ENCODE results near the gene SLC22A1. TPM values are rescaled to one million over a fixed set of nuclear protein-coding genes. Genes with fewer than 3 reads are reported as not detected.

Gene SLC22A1
- total and polyA plus RNA-seq, 2 of the 8 experiments (the other 6 are each of a cell fraction or from before 2014, with no cell fraction given): 0.12 to 0.45 TPM

- POLR2A ChIA-PET (ENCODE audit: partially characterized antibody): no interaction called here
- WGBS, 2 experiments (ENCODE audit: extremely low coverage in 1 of 2, insufficient coverage in 1 of 2, insufficient read length in 1 of 2, insufficient replicate concordance in 2 of 2, low coverage in 1 of 2, low lambda C conversion rate in 2 of 2, missing lambda C conversion rate in 1 of 2): 87% methylated on average over 3 of the region's 3 CpGs; no CpG with 5 or more reads in 1 of the 2 experiments
- H4K8ac ChIP-seq (ENCODE audit: extremely low read depth, insufficient read depth, low read length): no peak overlapping the region
Observed at GRCh38 chr6:160203076-160203475, 81.5 kb downstream of the SLC22A1 start.

More at GRCh38 chr6:160203076-160203475, 81.5 kb downstream of the SLC22A1 start:
- Histone ChIP-seq H3K36me3 (ENCODE audit: control insufficient read depth in 2 of 4, insufficient read depth in 4 of 4, low read length in 3 of 4) (peaks cover 0 to 3% (median 0%) of the 10 kb centered on the region in 4 experiments; a peak in 2 of 8 replicates), H3K4me2 (ENCODE audit: insufficient read depth in 1 of 2, low read depth in 2 of 2, low read length in 2 of 2) (no peak overlapping the region), H3K27ac (ENCODE audit: low read depth, low read length) (no peak overlapping the region), H3K79me2 (ENCODE audit: control insufficient read depth in 1 of 2, insufficient read depth in 2 of 2, low read length in 2 of 2) (no peaks in the 10 kb centered on the region), H2BK12ac (ENCODE audit: low read depth, low read length) (no peak overlapping the region), H3K9ac (replicated peaks in 1 of 4; ENCODE audit: extremely low read depth in 1 of 4, low read depth in 3 of 4, low read length in 3 of 4) (no peak overlapping the region), H2BK20ac (ENCODE audit: low read length) (no peak overlapping the region), H3K4me1 (replicated peaks in 1 of 4; ENCODE audit: control insufficient read depth in 3 of 4, insufficient read depth in 4 of 4, low read length in 3 of 4) (no peaks in the 10 kb centered on the region), H2BK15ac (ENCODE audit: low read length) (no peak overlapping the region), H3K23me2 (ENCODE audit: low read depth, low read length) (no peaks in the 10 kb centered on the region), H3K9me3 (ENCODE audit: insufficient read depth in 2 of 2, low read depth in 1 of 2, low read length in 1 of 2) (peaks cover 12 to 13% of the 10 kb centered on the region in 2 experiments; a peak in 3 of 4 replicates), H3K79me1 (ENCODE audit: low read depth, low read length) (no peaks in the 10 kb centered on the region), H2BK5ac (ENCODE audit: low read depth, low read length) (no peak overlapping the region), H3K23ac (ENCODE audit: insufficient read length) (no peak overlapping the region), H2AFZ (ENCODE audit: low read length) (no peak overlapping the region), H4K91ac (replicated peaks; ENCODE audit: insufficient read length, low read length) (no peak overlapping the region), H3K4me3 (ENCODE audit: extremely low read depth in 1 of 4, insufficient read depth in 2 of 4, low read depth in 3 of 4, low read length in 4 of 4) (no peak overlapping the region), H3K56ac (replicated peaks; ENCODE audit: insufficient read length, low read depth, low read length) (no peak overlapping the region), H3K18ac (ENCODE audit: extremely low read depth, low read length) (no peak overlapping the region), H2BK120ac (replicated peaks; ENCODE audit: low read depth, low read length) (no peak overlapping the region), H2AK5ac (ENCODE audit: low read depth, low read length) (no peak overlapping the region), H3K14ac (ENCODE audit: insufficient read length) (no peak overlapping the region), H4K5ac (ENCODE audit: insufficient read length, low read depth, low read length) (no peak overlapping the region), H3K4ac (replicated peaks; ENCODE audit: insufficient read length, low read depth, low read length) (no peak overlapping the region), H4K20me1 (replicated peaks in 1 of 2; ENCODE audit: control insufficient read depth in 1 of 2, insufficient read depth in 2 of 2, low read length in 2 of 2) (no peaks in the 10 kb centered on the region), H3K27me3 (replicated peaks in 1 of 4; ENCODE audit: control insufficient read depth in 3 of 4, extremely low read depth in 1 of 4, insufficient read depth in 3 of 4, low read length in 3 of 4) (peaks cover 0 to 2% (median 0%) of the 10 kb centered on the region in 4 experiments; a peak in 1 of 7 replicates)
- CTCF ChIA-PET (ENCODE audit: partially characterized antibody): interaction anchor here (1.2 to 1.7 kb wide), 2 partner anchors 17 to 114 kb away, joined by 3 to 4 read pairs; no protein-coding TSS in a partner anchor
- TF ChIP-seq KDM1A (IDR thresholded peaks at IDR 0.05; ENCODE audit: borderline replicate concordance, low read length) (no peak), YY1 (IDR thresholded peaks at IDR 0.05; ENCODE audit: low read depth, low read length) (no peak)
- FAIRE-seq: no peak
- no peak for DNase-seq (ENCODE audit: low read depth in 1 of 2, low spot score in 2 of 2)
